Esophagus squamous epithelium (tissue), 5 donors: ENCODE results near the gene CGRRF1. TPM values are rescaled to one million over a fixed set of nuclear protein-coding genes. Genes with fewer than 3 reads are reported as not detected.

Experiments used
- DNase-seq: peaks from one replicate; lab custom pipeline; 2025; lab: John Stamatoyannopoulos, UW
- H3K27ac ChIP-seq, 4 donors: fragments of 200-600 bp; sonication (generic); one replicate each; pipeline ENCODE4 v1.5.1; 2016 to 2019; ENCODE audit warnings: mild to moderate bottlenecking in 1 of 4
- H3K27me3 ChIP-seq, 4 donors: fragments of 200-600 bp; sonication (generic); 1 replicate in 3 of 4; 2 replicates in 1 of 4; pipeline versions ENCODE4 v1.5.1 to v1.6.0; 2017 to 2021; ENCODE audit warnings: antibody characterized with exemption in 1 of 4
- H3K36me3 ChIP-seq, 3 donors: fragments of 200-600 bp; sonication (generic); one replicate each; pipeline ENCODE4 v1.5.1; 2016 to 2019
- H3K4me1 ChIP-seq, 3 donors: fragments of 200-600 bp; sonication (generic); one replicate each; pipeline ENCODE4 v1.5.1; 2017 to 2019
- H3K4me3 ChIP-seq, 4 donors: fragments of 200-600 bp; sonication (generic); 1 replicate in 3 of 4; 2 replicates in 1 of 4; pipeline ENCODE4 v1.5.1; 2016 to 2019; ENCODE audit warnings: mild to moderate bottlenecking in 2 of 4, moderate library complexity in 1 of 4
- H3K9me3 ChIP-seq, 3 donors: fragments of 200-600 bp; sonication (generic); one replicate each; pipeline ENCODE4 v1.5.1; 2016 to 2019
- CTCF ChIP-seq, 6 experiments: fragments of 450-650 bp in 4 of 6; fragments of 200-600 bp in 2 of 6; sonication (generic) in 2 of 6; IDR thresholded peaks; one replicate each; pipeline ENCODE4 v1.5.1; 2016 to 2019; ENCODE audit warnings: antibody characterized with exemption in 6 of 6, mild to moderate bottlenecking in 4 of 6, moderate library complexity in 4 of 6
- POLR2A ChIP-seq, 4 donors: fragments of 450-650 bp; IDR thresholded peaks; one replicate each; pipeline ENCODE4 v1.6.1; 2017; ENCODE audit warnings: antibody characterized with exemption in 4 of 4, mild to moderate bottlenecking in 4 of 4, moderate library complexity in 3 of 4
- WGBS, 2 donors: methylation state at CpG; one replicate each; pipeline ENCODE4 v1.1.5; 2018; 5-methylcytosine and 5-hydroxymethylcytosine counted together
- intact Hi-C: fragments of 100-400 bp; cut with DNase I; formaldehyde crosslinking; loops from one replicate; pipeline ENCODE4 v1.15.0; 2022
- total RNA-seq, 4 donors: library from RNA; depleted of rRNA; stranded (reverse); fragments of >200 nt; gene quantifications; one replicate each; pipeline ENCODE4 v1.1.0, GENCODE V29; 2016
- donor health status: DM: yes; HTN: yes; CAD: no.

Gene CGRRF1
- total RNA-seq, 4 donors from 2014 or later = 2.5 to 13.9 (median 10.3) TPM

- 93% methylated on average over 3 of the region's 3 CpGs for WGBS, 2 donors
- intact Hi-C loops = no loop called here
- no peak for TF ChIP-seq POLR2A (IDR thresholded peaks at IDR 0.05)
- TF ChIP-seq CTCF (IDR thresholded peaks at IDR 0.05) = no peak
Observed at GRCh38 chr14:54580933-54581332, 71.2 kb downstream of the CGRRF1 start.

GRCh38 chr14:54582334-54582733 lies 72.6 kb downstream of the CGRRF1 start:
- no peaks in the 10 kb centered on the region for H3K36me3 ChIP-seq
- no peak for DNase-seq
- H3K9me3 ChIP-seq = no peaks in the 10 kb centered on the region
- peaks cover 0 to 4% (median 0%) of the 10 kb centered on the region in 3 donors for H3K4me1 ChIP-seq
- WGBS, 2 donors = 93% methylated on average over 7 of the region's 7 CpGs
- intact Hi-C loops = no loop called here
- no peak overlapping the region for H3K27ac ChIP-seq
- TF ChIP-seq POLR2A (IDR thresholded peaks at IDR 0.05) = no peak
- H3K27me3 ChIP-seq = no peaks in the 10 kb centered on the region
- no peak overlapping the region for H3K4me3 ChIP-seq

More at GRCh38 chr14:54580933-54581332, 71.2 kb downstream of the CGRRF1 start:
- no peak overlapping the region for H3K27ac ChIP-seq
- no peaks in the 10 kb centered on the region for H3K9me3 ChIP-seq
- no peaks in the 10 kb centered on the region for H3K27me3 ChIP-seq
- DNase-seq = no peak
- no peaks in the 10 kb centered on the region for H3K36me3 ChIP-seq
- peaks cover 0 to 12% (median 4%) of the 10 kb centered on the region in 3 donors for H3K4me1 ChIP-seq
- H3K4me3 ChIP-seq = no peak overlapping the region

- WGBS, 2 donors = 59 to 62% methylated on average over 1 of the region's 1 CpG
- Histone ChIP-seq H3K4me3 (no peak overlapping the region), H3K9me3 (no peaks in the 10 kb centered on the region), H3K27me3 (no peaks in the 10 kb centered on the region), H3K36me3 (no peaks in the 10 kb centered on the region), H3K27ac (no peak overlapping the region), H3K4me1 (no peaks in the 10 kb centered on the region)
- TF ChIP-seq POLR2A (IDR thresholded peaks at IDR 0.05) = no peak
- TF ChIP-seq CTCF (IDR thresholded peaks at IDR 0.05) = no peak
- intact Hi-C loops = no loop called here
- DNase-seq = no peak
Observed at GRCh38 chr14:54584097-54584496, 74.4 kb downstream of the CGRRF1 start.

GRCh38 chr14:54585214-54585613 lies 75.5 kb downstream of the CGRRF1 start:
- 82 to 90% methylated on average over 3 of the region's 3 CpGs for WGBS, 2 donors

More at GRCh38 chr14:54585214-54585613, 75.5 kb downstream of the CGRRF1 start:
- no peak for DNase-seq
- Histone ChIP-seq H3K27me3 (no peaks in the 10 kb centered on the region), H3K4me1 (no peaks in the 10 kb centered on the region), H3K4me3 (no peak overlapping the region), H3K9me3 (no peaks in the 10 kb centered on the region), H3K27ac (no peak overlapping the region), H3K36me3 (no peaks in the 10 kb centered on the region)
- intact Hi-C loops = no loop called here
- TF ChIP-seq POLR2A (IDR thresholded peaks at IDR 0.05) (no peak), CTCF (IDR thresholded peaks at IDR 0.05) (no peak)

Other genes starting within 250 kb of the CGRRF1 start
- gene CDKN3, start 112.9 kb upstream of the CGRRF1 start, total RNA-seq = 10 to 100 TPM in 2 of 4 donors, 1 to 10 TPM in 2; 7.4 to 25.4 (median 15.6) TPM
- gene CNIH1, start 68.5 kb upstream of the CGRRF1 start, total RNA-seq = 100 to 1,000 TPM in 3 of 4 donors, 10 to 100 TPM in 1; 95.1 to 204 (median 164) TPM
- 10 to 100 TPM; 10.2 to 69.8 (median 36.2) TPM for gene GMFB, start 20.9 kb upstream of the CGRRF1 start, total RNA-seq
- 10 to 100 TPM in 1 of 4 donors, 1 to 10 TPM in 3; 2.9 to 19.5 (median 3.9) TPM for gene SAMD4A, start 57.2 kb downstream of the CGRRF1 start, total RNA-seq